Epithelial cell of prostate (primary cell): ENCODE data around the gene ZWILCH.

Experiments used
- DNase-seq: peaks from one replicate; pipeline ENCODE4 v3.0.0-alpha.2; 2011; ENCODE audit warnings: low read depth, low spot score
- H3K27ac ChIP-seq: fragments of 450-650 bp; 2 replicates; pipeline ENCODE4 v1.5.1; 2017; ENCODE audit warnings: mild to moderate bottlenecking

Gene ZWILCH

GRCh38 chr15:66523926-66524325 lies 18.8 kb downstream of the ZWILCH start:
- H3K27ac ChIP-seq = no peak overlapping the region
- peak; percentile 26 for DNase-seq

- DNase-seq = no peak
- H3K27ac ChIP-seq = no peak overlapping the region
These were observed 19.7 kb downstream of the ZWILCH start for GRCh38 chr15:66524838-66525237.

- DNase-seq = no peak
- no peak overlapping the region for H3K27ac ChIP-seq
These were observed 29.9 kb downstream of the ZWILCH start for GRCh38 chr15:66535056-66535455.

GRCh38 chr15:66542896-66543295 lies 37.8 kb downstream of the ZWILCH start:
- H3K27ac ChIP-seq = no peak overlapping the region
- no peak for DNase-seq

GRCh38 chr15:66545255-66545654 lies 40.1 kb downstream of the ZWILCH start:
- DNase-seq = no peak
- H3K27ac ChIP-seq = no peak overlapping the region

GRCh38 chr15:66555685-66556084 lies 50.6 kb downstream of the ZWILCH start:
- DNase-seq = no peak
- H3K27ac ChIP-seq = no peak overlapping the region

GRCh38 chr15:66558271-66558670 lies 53.1 kb downstream of the ZWILCH start:
- no peak overlapping the region for H3K27ac ChIP-seq
- DNase-seq = no peak

- H3K27ac ChIP-seq = no peak overlapping the region
- DNase-seq = no peak
These were observed 55.9 kb downstream of the ZWILCH start for GRCh38 chr15:66560856-66561525.

GRCh38 chr15:66563126-66563525 lies 58.0 kb downstream of the ZWILCH start:
- no peak overlapping the region for H3K27ac ChIP-seq
- DNase-seq = no peak

- H3K27ac ChIP-seq = no peak overlapping the region
- no peak for DNase-seq
These were observed 58.5 kb downstream of the ZWILCH start for GRCh38 chr15:66563566-66564110.

GRCh38 chr15:66564136-66565041 lies 59.3 kb downstream of the ZWILCH start:
- H3K27ac ChIP-seq = no peak overlapping the region
- no peak for DNase-seq

- no peak overlapping the region for H3K27ac ChIP-seq
These were observed 60.1 kb downstream of the ZWILCH start for GRCh38 chr15:66565141-66565641.

GRCh38 chr15:66565741-66566144 lies 60.6 kb downstream of the ZWILCH start, which contains the start of gene LCTL:
LCTL (minus strand) TSS chr15:66565998; CDS start chr15:66565365, 633 bp downstream.
- DNase-seq = no peak
- no peak within 1 kb of the TSS for H3K27ac ChIP-seq

More at GRCh38 chr15:66565141-66565641, 60.1 kb downstream of the ZWILCH start:
- no peak for DNase-seq

GRCh38 chr15:66566963-66567531 lies 61.9 kb downstream of the ZWILCH start:
- H3K27ac ChIP-seq = no peak overlapping the region
- DNase-seq = no peak

- DNase-seq = no peak
- no peak overlapping the region for H3K27ac ChIP-seq
These were observed 62.8 kb downstream of the ZWILCH start for GRCh38 chr15:66567897-66568296.

- no peak overlapping the region for H3K27ac ChIP-seq
These were observed 64.5 kb downstream of the ZWILCH start for GRCh38 chr15:66569461-66570137.

GRCh38 chr15:66570327-66570726 lies 65.2 kb downstream of the ZWILCH start:
- no peak for DNase-seq
- H3K27ac ChIP-seq = no peak overlapping the region

More at GRCh38 chr15:66569461-66570137, 64.5 kb downstream of the ZWILCH start:
- no peak for DNase-seq

GRCh38 chr15:66570842-66571478 lies 65.8 kb downstream of the ZWILCH start:
- H3K27ac ChIP-seq = no peak overlapping the region
- no peak for DNase-seq

- no peak for DNase-seq
- H3K27ac ChIP-seq = no peak overlapping the region
These were observed 67.0 kb downstream of the ZWILCH start for GRCh38 chr15:66572146-66572545.
